CD4-positive, alpha-beta memory T cell (primary cell): ENCODE measurements around the gene KCNIP4. TPM values are rescaled to one million over a fixed set of nuclear protein-coding genes. Genes with fewer than 3 reads are reported as not detected.

Experiments
- CTCF ChIA-PET: fragments of 350-600 bp; sonication (Branson Sonifier 250); formaldehyde crosslinking; loops from one replicate; lab custom pipeline; 2021; ENCODE audit warnings: inconsistent platforms; ENCODE audit not compliant: partially characterized antibody; lab: Charles Lee
- POLR2A ChIA-PET: fragments of 350-600 bp; sonication (Branson Sonifier 250); formaldehyde crosslinking; loops from one replicate; lab custom pipeline; 2021; ENCODE audit not compliant: partially characterized antibody; lab: Charles Lee
- DNase-seq, 5 donors: peaks; one replicate each; pipeline versions ENCODE4 v3.0.0 to v3.0.0-alpha.2; 2020 to 2022; ENCODE audit warnings: mixed read lengths in 1 of 5
- H3K27ac ChIP-seq: one replicate; pipeline ENCODE4 v1.7.0; 2013; ENCODE audit warnings: low read depth, low read length
- H3K27me3 ChIP-seq: 2 replicates; pipeline ENCODE4 v1.7.0; 2013; ENCODE audit warnings: mild to moderate bottlenecking, low read length, moderate library complexity; ENCODE audit not compliant: insufficient read depth
- H3K36me3 ChIP-seq: 2 replicates; pipeline ENCODE4 v1.7.0; 2013; ENCODE audit warnings: mild to moderate bottlenecking, low read length, moderate library complexity; ENCODE audit not compliant: insufficient read depth
- H3K4me1 ChIP-seq: 2 replicates; pipeline ENCODE4 v1.7.0; 2013; ENCODE audit warnings: mild to moderate bottlenecking, low read length, moderate library complexity; ENCODE audit not compliant: insufficient read depth
- H3K4me3 ChIP-seq, 2 donors: one replicate each; pipeline ENCODE4 v1.7.0; 2013; ENCODE audit warnings: low read length in 2 of 2, mild to moderate bottlenecking in 1 of 2
- H3K9me3 ChIP-seq, 2 donors: one replicate each; pipeline ENCODE4 v1.7.0; 2013; ENCODE audit warnings: low read length in 2 of 2, control low read depth in 1 of 2; ENCODE audit not compliant: control insufficient read depth in 1 of 2
- H3K27ac Mint-ChIP-seq, 7 donors: one replicate each; pipeline ENCODE4 v1.8.0; 2020 to 2021; ENCODE audit warnings: mixed read lengths in 7 of 7, mild to moderate bottlenecking in 6 of 7, inconsistent platforms in 3 of 7, moderate library complexity in 3 of 7
- H3K27me3 Mint-ChIP-seq, 2 donors: one replicate each; pipeline ENCODE4 v1.8.0; 2020 to 2021; ENCODE audit warnings: mixed read lengths in 2 of 2
- H3K36me3 Mint-ChIP-seq, 2 donors: one replicate each; pipeline ENCODE4 v1.8.0; 2020 to 2021; ENCODE audit warnings: mixed read lengths in 2 of 2, inconsistent platforms in 1 of 2, mild to moderate bottlenecking in 1 of 2
- H3K4me1 Mint-ChIP-seq, 4 donors: one replicate each; pipeline ENCODE4 v1.8.0; 2020 to 2021; ENCODE audit warnings: mixed read lengths in 4 of 4, mild to moderate bottlenecking in 1 of 4
- H3K4me3 Mint-ChIP-seq, 8 donors: one replicate each; pipeline ENCODE4 v1.8.0; 2020 to 2021; ENCODE audit warnings: mixed read lengths in 8 of 8, mild to moderate bottlenecking in 7 of 8, moderate library complexity in 6 of 8, inconsistent platforms in 3 of 8
- H3K9me3 Mint-ChIP-seq, 8 donors: one replicate each; pipeline ENCODE4 v1.8.0; 2020 to 2021; ENCODE audit warnings: mixed read lengths in 8 of 8, mild to moderate bottlenecking in 5 of 8, inconsistent platforms in 3 of 8, moderate library complexity in 1 of 8
- intact Hi-C: fragments of 100-400 bp; cut with micrococcal nuclease; formaldehyde crosslinking; loops from one replicate; pipeline ENCODE4 v1.15.1; 2023
- polyA plus RNA-seq, 2 donors: library from polyadenylated mRNA; unstranded; fragments of 300-500 nt; fragmentation: Illumina TruSeq; gene quantifications; one replicate each; pipeline ENCODE4 v1.2.3, GENCODE V29; 2021
- total RNA-seq, 2 experiments: library from RNA; stranded (reverse); gene quantifications; one replicate each; pipeline ENCODE4 v1.2.3, GENCODE V29; 2021

The KCNIP4 gene
- total and polyA plus RNA-seq, 4 experiments from 2014 or later: 0.11 to 0.26 TPM; not detected in 2

GRCh38 chr4:21645776-21646175 is 302.8 kb downstream of the KCNIP4 start:
- POLR2A ChIA-PET: no interaction called here
- no peaks in the 10 kb centered on the region for H3K36me3 Mint-ChIP-seq
- no peaks in the 10 kb centered on the region for H3K27me3 Mint-ChIP-seq
- H3K36me3 ChIP-seq: no peaks in the 10 kb centered on the region
- no peak for DNase-seq
- H3K27me3 ChIP-seq: no peaks in the 10 kb centered on the region
- intact Hi-C loops: no loop called here
- H3K4me3 Mint-ChIP-seq: no peak overlapping the region
- H3K27ac ChIP-seq: no peak overlapping the region
- no peaks in the 10 kb centered on the region for H3K9me3 ChIP-seq
- H3K4me1 Mint-ChIP-seq: no peaks in the 10 kb centered on the region
- no peak overlapping the region for H3K27ac Mint-ChIP-seq
- CTCF ChIA-PET: no interaction called here
- peaks cover 0 to 6% (median 3%) of the 10 kb centered on the region in 8 donors for H3K9me3 Mint-ChIP-seq
- H3K4me1 ChIP-seq: no peaks in the 10 kb centered on the region
- no peak overlapping the region for H3K4me3 ChIP-seq

GRCh38 chr4:21641696-21642095 is 306.9 kb downstream of the KCNIP4 start:
- no peak overlapping the region for H3K4me3 Mint-ChIP-seq
- H3K36me3 ChIP-seq: no peaks in the 10 kb centered on the region
- no peaks in the 10 kb centered on the region for H3K4me1 Mint-ChIP-seq
- no peaks in the 10 kb centered on the region for H3K36me3 Mint-ChIP-seq
- H3K27me3 Mint-ChIP-seq: no peaks in the 10 kb centered on the region
- no peaks in the 10 kb centered on the region for H3K9me3 ChIP-seq
- no peaks in the 10 kb centered on the region for H3K27me3 ChIP-seq
- intact Hi-C loops: no loop called here
- H3K9me3 Mint-ChIP-seq: peaks cover 0 to 9% (median 4%) of the 10 kb centered on the region in 8 donors
- no peak overlapping the region for H3K27ac ChIP-seq
- DNase-seq: no peak
- no peak overlapping the region for H3K27ac Mint-ChIP-seq
- no peaks in the 10 kb centered on the region for H3K4me1 ChIP-seq
- CTCF ChIA-PET: no interaction called here
- POLR2A ChIA-PET: no interaction called here
- H3K4me3 ChIP-seq: no peak overlapping the region

GRCh38 chr4:21638171-21638725 is 310.3 kb downstream of the KCNIP4 start:
- CTCF ChIA-PET: no interaction called here
- intact Hi-C loops: no loop called here
- no peak overlapping the region for H3K4me3 Mint-ChIP-seq

GRCh38 chr4:21628916-21629610 is 319.5 kb downstream of the KCNIP4 start:
- Histone ChIP-seq H3K4me3 (no peak overlapping the region), H3K27ac (no peak overlapping the region), H3K9me3 (no peaks in the 10 kb centered on the region), H3K36me3 (no peaks in the 10 kb centered on the region), H3K4me1 (no peaks in the 10 kb centered on the region), H3K27me3 (no peaks in the 10 kb centered on the region)
- ChIA-PET CTCF (no interaction called here), POLR2A (no interaction called here)
- Mint-ChIP-seq H3K4me3 (no peak overlapping the region), H3K4me1 (no peaks in the 10 kb centered on the region), H3K27ac (no peak overlapping the region), H3K9me3 (peaks cover 0 to 15% (median 6%) of the 10 kb centered on the region in 8 donors), H3K36me3 (no peaks in the 10 kb centered on the region), H3K27me3 (no peaks in the 10 kb centered on the region)
- intact Hi-C loops: no loop called here
- no peak for DNase-seq

More at GRCh38 chr4:21638171-21638725, 310.3 kb downstream of the KCNIP4 start:
- Mint-ChIP-seq H3K4me1 (no peaks in the 10 kb centered on the region), H3K9me3 (peaks cover 0 to 9% (median 3%) of the 10 kb centered on the region in 8 donors), H3K27ac (no peak overlapping the region), H3K27me3 (no peaks in the 10 kb centered on the region), H3K36me3 (no peaks in the 10 kb centered on the region)
- H3K36me3 ChIP-seq: no peaks in the 10 kb centered on the region
- H3K27me3 ChIP-seq: no peaks in the 10 kb centered on the region
- POLR2A ChIA-PET: no interaction called here
- no peak overlapping the region for H3K27ac ChIP-seq
- no peaks in the 10 kb centered on the region for H3K9me3 ChIP-seq
- H3K4me1 ChIP-seq: no peaks in the 10 kb centered on the region
- H3K4me3 ChIP-seq: no peak overlapping the region
- DNase-seq: no peak

GRCh38 chr4:21628116-21628670 is 320.4 kb downstream of the KCNIP4 start:
- Histone ChIP-seq H3K27me3 (no peaks in the 10 kb centered on the region), H3K36me3 (no peaks in the 10 kb centered on the region), H3K27ac (no peak overlapping the region), H3K4me1 (no peaks in the 10 kb centered on the region), H3K4me3 (no peak overlapping the region), H3K9me3 (no peaks in the 10 kb centered on the region)
- ChIA-PET CTCF (no interaction called here), POLR2A (no interaction called here)
- H3K4me1 Mint-ChIP-seq: no peaks in the 10 kb centered on the region
- no peak overlapping the region for H3K27ac Mint-ChIP-seq
- H3K4me3 Mint-ChIP-seq: no peak overlapping the region
- intact Hi-C loops: no loop called here
- no peaks in the 10 kb centered on the region for H3K36me3 Mint-ChIP-seq
- no peaks in the 10 kb centered on the region for H3K27me3 Mint-ChIP-seq
- DNase-seq: no peak
- H3K9me3 Mint-ChIP-seq: peaks cover 0 to 14% (median 7%) of the 10 kb centered on the region in 8 donors

GRCh38 chr4:21625447-21625846 is 323.1 kb downstream of the KCNIP4 start:
- Mint-ChIP-seq H3K4me3 (no peak overlapping the region), H3K27ac (no peak overlapping the region), H3K4me1 (no peaks in the 10 kb centered on the region), H3K36me3 (no peaks in the 10 kb centered on the region), H3K9me3 (peaks cover 0 to 10% (median 5%) of the 10 kb centered on the region in 8 donors), H3K27me3 (no peaks in the 10 kb centered on the region)
- H3K36me3 ChIP-seq: no peaks in the 10 kb centered on the region
- no peak overlapping the region for H3K4me3 ChIP-seq
- no peaks in the 10 kb centered on the region for H3K27me3 ChIP-seq
- CTCF ChIA-PET: no interaction called here
- intact Hi-C loops: no loop called here
- H3K4me1 ChIP-seq: no peaks in the 10 kb centered on the region
- POLR2A ChIA-PET: no interaction called here
- H3K9me3 ChIP-seq: no peaks in the 10 kb centered on the region
- no peak for DNase-seq
- no peak overlapping the region for H3K27ac ChIP-seq

GRCh38 chr4:21605006-21605405 is 343.6 kb downstream of the KCNIP4 start:
- intact Hi-C loops: no loop called here
- no peaks in the 10 kb centered on the region for H3K4me1 ChIP-seq
- POLR2A ChIA-PET: no interaction called here
- no peaks in the 10 kb centered on the region for H3K27me3 ChIP-seq
- no peak overlapping the region for H3K4me3 ChIP-seq
- no peak overlapping the region for H3K4me3 Mint-ChIP-seq
- no peaks in the 10 kb centered on the region for H3K36me3 Mint-ChIP-seq
- H3K9me3 ChIP-seq: peaks cover 0 to 3% of the 10 kb centered on the region in 2 donors
- H3K27ac Mint-ChIP-seq: no peak overlapping the region
- DNase-seq: no peak
- H3K36me3 ChIP-seq: no peaks in the 10 kb centered on the region
- no peak overlapping the region for H3K27ac ChIP-seq
- no peaks in the 10 kb centered on the region for H3K4me1 Mint-ChIP-seq
- H3K27me3 Mint-ChIP-seq: no peaks in the 10 kb centered on the region
- H3K9me3 Mint-ChIP-seq: peaks cover 0 to 27% (median 6%) of the 10 kb centered on the region in 8 donors
- CTCF ChIA-PET: no interaction called here
